HCT116 (cell line): ENCODE results near the gene IMMP2L.

ENCODE experiments used
- EGR1 ChIP-seq: IDR thresholded peaks from 2 replicates; pipeline ENCODE4 v1.6.1; 2012; ENCODE audit warnings: low read depth
- EZH2 ChIP-seq: fragments of 200-600 bp; sonication (generic); IDR thresholded peaks from 2 replicates; pipeline ENCODE4 v1.6.1; 2017; ENCODE audit warnings: antibody characterized with exemption, mixed run types
- EZH2phosphoT487 ChIP-seq: fragments of 200-600 bp; IDR thresholded peaks from 2 replicates; pipeline ENCODE4 v1.6.1; 2018; ENCODE audit warnings: antibody characterized with exemption, borderline replicate concordance
- POLR2A ChIP-seq: IDR thresholded peaks from 2 replicates; pipeline ENCODE4 v1.7.0; 2011; ENCODE audit warnings: borderline replicate concordance; ENCODE audit not compliant: insufficient read depth, insufficient read length; ENCODE audit errors: extremely low read depth
- POLR2AphosphoS5 ChIP-seq: IDR thresholded peaks from 2 replicates; pipeline ENCODE4 v1.6.1; 2011; ENCODE audit warnings: mild to moderate bottlenecking, low read depth, low read length, moderate library complexity
- RAD21 ChIP-seq: IDR thresholded peaks from 2 replicates; pipeline ENCODE4 v1.6.1; 2012; ENCODE audit warnings: low read depth, mild to moderate bottlenecking
- SRF ChIP-seq: IDR thresholded peaks from 2 replicates; pipeline ENCODE4 v1.6.1; 2012; ENCODE audit warnings: low read depth
- TF ChIP-seq, protein P1 (sequence below), 3 experiments: fragments of 200-600 bp in 1 of 3; sonication (generic) in 1 of 3; IDR thresholded peaks in 2 of 3; conservative IDR thresholded peaks in 1 of 3; 2 replicates each; pipeline ENCODE4 v1.5.1; 2012 to 2017; ENCODE audit warnings: low read depth in 2 of 3, low read length in 2 of 3, antibody characterized with exemption in 1 of 3, borderline replicate concordance in 1 of 3, control low read depth in 1 of 3, mild to moderate bottlenecking in 1 of 3, mixed read lengths in 1 of 3, mixed run types in 1 of 3, moderate library complexity in 1 of 3; ENCODE audit not compliant: insufficient read depth in 1 of 3
- TF ChIP-seq, protein P2 (sequence below): IDR thresholded peaks from 2 replicates; pipeline ENCODE4 v1.6.1; 2012; ENCODE audit warnings: low read depth

DNA sequence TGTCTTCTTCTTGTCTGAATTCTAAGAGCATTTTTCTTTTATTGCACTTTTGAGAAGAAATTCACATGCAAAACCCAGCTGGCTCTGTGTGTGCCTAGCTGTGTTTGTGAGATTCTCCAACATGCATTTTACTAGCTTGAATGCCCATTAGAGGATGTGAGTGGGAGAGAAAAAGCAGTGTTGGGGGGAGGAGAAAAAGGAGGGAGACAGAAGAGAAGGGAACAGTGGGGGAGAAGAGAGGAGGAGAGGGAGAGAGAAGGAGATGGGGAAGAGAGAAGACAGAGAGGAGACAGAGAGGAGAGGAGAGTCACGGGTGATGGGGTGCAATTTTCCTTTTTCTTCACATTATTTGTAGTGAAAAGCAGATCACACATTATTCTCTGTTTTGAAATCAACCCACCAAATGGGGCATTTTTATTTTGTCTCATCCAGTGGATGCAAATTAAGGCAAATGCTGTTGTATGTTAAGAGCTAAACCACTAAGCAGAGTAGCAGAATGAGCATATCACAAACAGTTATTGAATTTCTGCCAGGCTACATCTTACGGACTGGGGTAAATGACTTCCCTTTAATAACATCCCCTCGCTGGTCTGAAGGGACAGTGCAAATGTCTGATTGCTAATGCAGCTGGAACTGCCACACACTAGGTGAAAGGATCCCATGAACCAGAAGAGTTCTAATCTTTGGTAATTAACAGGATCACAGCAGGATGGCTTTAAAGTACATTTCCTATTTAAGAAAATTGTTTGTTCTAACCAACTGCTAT lies 470.5 kb downstream of the IMMP2L start:
- TF ChIP-seq RAD21 (no peak), SRF (no peak), EZH2phosphoT487 (no peak), POLR2AphosphoS5 (no peak), POLR2A (no peak), EGR1 (no peak), EZH2 (no peak)
- TF ChIP-seq, protein P1, sequence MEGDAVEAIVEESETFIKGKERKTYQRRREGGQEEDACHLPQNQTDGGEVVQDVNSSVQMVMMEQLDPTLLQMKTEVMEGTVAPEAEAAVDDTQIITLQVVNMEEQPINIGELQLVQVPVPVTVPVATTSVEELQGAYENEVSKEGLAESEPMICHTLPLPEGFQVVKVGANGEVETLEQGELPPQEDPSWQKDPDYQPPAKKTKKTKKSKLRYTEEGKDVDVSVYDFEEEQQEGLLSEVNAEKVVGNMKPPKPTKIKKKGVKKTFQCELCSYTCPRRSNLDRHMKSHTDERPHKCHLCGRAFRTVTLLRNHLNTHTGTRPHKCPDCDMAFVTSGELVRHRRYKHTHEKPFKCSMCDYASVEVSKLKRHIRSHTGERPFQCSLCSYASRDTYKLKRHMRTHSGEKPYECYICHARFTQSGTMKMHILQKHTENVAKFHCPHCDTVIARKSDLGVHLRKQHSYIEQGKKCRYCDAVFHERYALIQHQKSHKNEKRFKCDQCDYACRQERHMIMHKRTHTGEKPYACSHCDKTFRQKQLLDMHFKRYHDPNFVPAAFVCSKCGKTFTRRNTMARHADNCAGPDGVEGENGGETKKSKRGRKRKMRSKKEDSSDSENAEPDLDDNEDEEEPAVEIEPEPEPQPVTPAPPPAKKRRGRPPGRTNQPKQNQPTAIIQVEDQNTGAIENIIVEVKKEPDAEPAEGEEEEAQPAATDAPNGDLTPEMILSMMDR (IDR thresholded peaks at IDR 0.05 in 2 of 3, conservative IDR thresholded peaks at IDR 0.05 in 1 of 3; ENCODE audit: borderline replicate concordance in 1 of 3, insufficient read depth in 1 of 3, low read depth in 2 of 3, low read length in 2 of 3): no peak
- TF ChIP-seq, protein P2, sequence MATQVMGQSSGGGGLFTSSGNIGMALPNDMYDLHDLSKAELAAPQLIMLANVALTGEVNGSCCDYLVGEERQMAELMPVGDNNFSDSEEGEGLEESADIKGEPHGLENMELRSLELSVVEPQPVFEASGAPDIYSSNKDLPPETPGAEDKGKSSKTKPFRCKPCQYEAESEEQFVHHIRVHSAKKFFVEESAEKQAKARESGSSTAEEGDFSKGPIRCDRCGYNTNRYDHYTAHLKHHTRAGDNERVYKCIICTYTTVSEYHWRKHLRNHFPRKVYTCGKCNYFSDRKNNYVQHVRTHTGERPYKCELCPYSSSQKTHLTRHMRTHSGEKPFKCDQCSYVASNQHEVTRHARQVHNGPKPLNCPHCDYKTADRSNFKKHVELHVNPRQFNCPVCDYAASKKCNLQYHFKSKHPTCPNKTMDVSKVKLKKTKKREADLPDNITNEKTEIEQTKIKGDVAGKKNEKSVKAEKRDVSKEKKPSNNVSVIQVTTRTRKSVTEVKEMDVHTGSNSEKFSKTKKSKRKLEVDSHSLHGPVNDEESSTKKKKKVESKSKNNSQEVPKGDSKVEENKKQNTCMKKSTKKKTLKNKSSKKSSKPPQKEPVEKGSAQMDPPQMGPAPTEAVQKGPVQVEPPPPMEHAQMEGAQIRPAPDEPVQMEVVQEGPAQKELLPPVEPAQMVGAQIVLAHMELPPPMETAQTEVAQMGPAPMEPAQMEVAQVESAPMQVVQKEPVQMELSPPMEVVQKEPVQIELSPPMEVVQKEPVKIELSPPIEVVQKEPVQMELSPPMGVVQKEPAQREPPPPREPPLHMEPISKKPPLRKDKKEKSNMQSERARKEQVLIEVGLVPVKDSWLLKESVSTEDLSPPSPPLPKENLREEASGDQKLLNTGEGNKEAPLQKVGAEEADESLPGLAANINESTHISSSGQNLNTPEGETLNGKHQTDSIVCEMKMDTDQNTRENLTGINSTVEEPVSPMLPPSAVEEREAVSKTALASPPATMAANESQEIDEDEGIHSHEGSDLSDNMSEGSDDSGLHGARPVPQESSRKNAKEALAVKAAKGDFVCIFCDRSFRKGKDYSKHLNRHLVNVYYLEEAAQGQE: no peak
